GM12878 (cell line): ENCODE results near the gene NDOR1.

Source experiments
- EP300 ChIP-seq, 2 experiments: fragments of 150-350 bp in 1 of 2; IDR thresholded peaks; 2 replicates each; pipeline ENCODE4 v1.6.1; 2011 to 2012; ENCODE audit warnings: low read depth in 2 of 2, low read length in 2 of 2, borderline replicate concordance in 1 of 2, improper control_type of control experiment in 1 of 2, inconsistent platforms in 1 of 2; ENCODE audit not compliant: control insufficient read depth in 1 of 2
- EZH2 ChIP-seq: IDR thresholded peaks from 2 replicates; pipeline ENCODE4 v1.6.1; 2012; ENCODE audit warnings: low read depth, mild to moderate bottlenecking, control low read depth, inconsistent platforms, low read length, borderline replicate concordance; ENCODE audit not compliant: control insufficient read depth
- JUNB ChIP-seq: IDR thresholded peaks from 2 replicates; pipeline ENCODE4 v1.6.1; 2016; ENCODE audit warnings: antibody characterized with exemption, mild to moderate bottlenecking
- NFXL1 ChIP-seq: fragments of 450-650 bp; IDR thresholded peaks from 2 replicates; pipeline ENCODE4 v1.6.1; 2017; ENCODE audit warnings: antibody characterized with exemption, mild to moderate bottlenecking, borderline replicate concordance
- POLR2AphosphoS2 ChIP-seq: IDR thresholded peaks from 2 replicates; pipeline ENCODE4 v1.6.1; 2011; ENCODE audit warnings: low read depth, mild to moderate bottlenecking, low read length, improper control_type of control experiment, moderate library complexity
- POLR2AphosphoS5 ChIP-seq: IDR thresholded peaks from 2 replicates; pipeline ENCODE4 v1.6.1; 2011; ENCODE audit warnings: mild to moderate bottlenecking, low read length, inconsistent platforms
- TAF1 ChIP-seq: IDR thresholded peaks from 2 replicates; pipeline ENCODE4 v1.6.1; 2011; ENCODE audit warnings: mild to moderate bottlenecking, low read depth, low read length, borderline replicate concordance
- TF ChIP-seq, protein P1 (sequence below), 3 experiments: IDR thresholded peaks in 2 of 3; conservative IDR thresholded peaks in 1 of 3; 2 replicates each; pipeline ENCODE4 v1.5.1; 2011; ENCODE audit warnings: low read depth in 3 of 3, low read length in 3 of 3, mild to moderate bottlenecking in 3 of 3, control low read depth in 2 of 3, moderate library complexity in 2 of 3, inconsistent platforms in 1 of 3, mixed read lengths in 1 of 3; ENCODE audit not compliant: control insufficient read depth in 2 of 3, insufficient read depth in 1 of 3; ENCODE audit errors: extremely low read depth in 1 of 3
- TF ChIP-seq, protein P2 (sequence below): IDR thresholded peaks from 2 replicates; pipeline ENCODE4 v1.6.1; 2011; ENCODE audit warnings: borderline replicate concordance, low read depth, mild to moderate bottlenecking, moderate library complexity, mixed read lengths, low read length; ENCODE audit not compliant: insufficient read depth; ENCODE audit errors: extremely low read length
- TF ChIP-seq, protein P3 (sequence below): fragments of 450-650 bp; IDR thresholded peaks from 2 replicates; pipeline ENCODE4 v1.6.1; 2016; ENCODE audit warnings: mild to moderate bottlenecking, moderate library complexity, borderline replicate concordance

DNA sequence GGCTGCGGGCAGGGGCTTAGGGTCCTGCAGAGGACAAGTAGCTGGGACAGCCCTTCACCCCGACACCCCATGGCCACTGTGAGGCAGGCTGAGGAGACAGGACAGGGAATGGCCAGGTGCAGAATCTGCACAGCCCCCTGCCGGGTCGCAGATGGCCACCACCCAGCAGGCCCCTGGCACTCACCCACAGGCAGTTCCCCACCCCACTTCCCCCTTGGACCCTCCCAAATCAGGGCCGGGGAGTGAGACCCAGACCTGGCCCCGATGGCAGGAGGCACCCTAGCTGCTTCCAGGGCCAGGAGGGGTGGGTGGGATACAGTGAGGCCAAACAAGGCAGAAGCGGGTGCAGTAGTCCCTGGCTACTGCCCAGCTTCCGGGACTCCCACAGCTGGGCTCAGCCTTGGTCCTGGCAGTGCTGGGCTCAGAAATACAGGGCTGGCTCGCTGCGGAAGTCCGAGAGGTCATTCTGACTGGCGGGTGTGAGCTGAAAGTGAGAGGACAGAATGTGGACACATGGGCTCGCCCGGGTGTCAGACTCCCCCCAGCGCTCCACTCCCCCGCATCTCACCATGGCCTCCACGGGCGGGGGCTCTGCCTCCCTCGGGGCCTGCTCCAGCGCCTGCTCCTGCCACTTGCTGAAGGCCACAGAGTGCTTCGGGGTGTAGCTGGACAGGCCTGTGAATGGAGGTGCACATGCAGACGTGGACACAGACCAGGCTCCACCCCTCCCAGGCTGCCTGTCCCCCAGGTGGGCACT lies 13.6 kb upstream of the NDOR1 start:
- TF ChIP-seq, protein P1, sequence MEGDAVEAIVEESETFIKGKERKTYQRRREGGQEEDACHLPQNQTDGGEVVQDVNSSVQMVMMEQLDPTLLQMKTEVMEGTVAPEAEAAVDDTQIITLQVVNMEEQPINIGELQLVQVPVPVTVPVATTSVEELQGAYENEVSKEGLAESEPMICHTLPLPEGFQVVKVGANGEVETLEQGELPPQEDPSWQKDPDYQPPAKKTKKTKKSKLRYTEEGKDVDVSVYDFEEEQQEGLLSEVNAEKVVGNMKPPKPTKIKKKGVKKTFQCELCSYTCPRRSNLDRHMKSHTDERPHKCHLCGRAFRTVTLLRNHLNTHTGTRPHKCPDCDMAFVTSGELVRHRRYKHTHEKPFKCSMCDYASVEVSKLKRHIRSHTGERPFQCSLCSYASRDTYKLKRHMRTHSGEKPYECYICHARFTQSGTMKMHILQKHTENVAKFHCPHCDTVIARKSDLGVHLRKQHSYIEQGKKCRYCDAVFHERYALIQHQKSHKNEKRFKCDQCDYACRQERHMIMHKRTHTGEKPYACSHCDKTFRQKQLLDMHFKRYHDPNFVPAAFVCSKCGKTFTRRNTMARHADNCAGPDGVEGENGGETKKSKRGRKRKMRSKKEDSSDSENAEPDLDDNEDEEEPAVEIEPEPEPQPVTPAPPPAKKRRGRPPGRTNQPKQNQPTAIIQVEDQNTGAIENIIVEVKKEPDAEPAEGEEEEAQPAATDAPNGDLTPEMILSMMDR (IDR thresholded peaks at IDR 0.05 in 2 of 3, conservative IDR thresholded peaks at IDR 0.05 in 1 of 3; ENCODE audit: control insufficient read depth in 2 of 3, extremely low read depth in 1 of 3, insufficient read depth in 1 of 3, low read depth in 3 of 3, low read length in 3 of 3): no peak
- TF ChIP-seq TAF1 (no peak), NFXL1 (no peak), JUNB (no peak), EP300 (IDR thresholded peaks at IDR 0.05; ENCODE audit: borderline replicate concordance in 1 of 2, control insufficient read depth in 1 of 2, low read depth in 2 of 2, low read length in 2 of 2) (no peak), POLR2AphosphoS2 (no peak), EZH2 (no peak), POLR2AphosphoS5 (no peak)
- TF ChIP-seq, protein P2, sequence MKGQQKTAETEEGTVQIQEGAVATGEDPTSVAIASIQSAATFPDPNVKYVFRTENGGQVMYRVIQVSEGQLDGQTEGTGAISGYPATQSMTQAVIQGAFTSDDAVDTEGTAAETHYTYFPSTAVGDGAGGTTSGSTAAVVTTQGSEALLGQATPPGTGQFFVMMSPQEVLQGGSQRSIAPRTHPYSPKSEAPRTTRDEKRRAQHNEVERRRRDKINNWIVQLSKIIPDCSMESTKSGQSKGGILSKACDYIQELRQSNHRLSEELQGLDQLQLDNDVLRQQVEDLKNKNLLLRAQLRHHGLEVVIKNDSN: no peak
- TF ChIP-seq, protein P3, sequence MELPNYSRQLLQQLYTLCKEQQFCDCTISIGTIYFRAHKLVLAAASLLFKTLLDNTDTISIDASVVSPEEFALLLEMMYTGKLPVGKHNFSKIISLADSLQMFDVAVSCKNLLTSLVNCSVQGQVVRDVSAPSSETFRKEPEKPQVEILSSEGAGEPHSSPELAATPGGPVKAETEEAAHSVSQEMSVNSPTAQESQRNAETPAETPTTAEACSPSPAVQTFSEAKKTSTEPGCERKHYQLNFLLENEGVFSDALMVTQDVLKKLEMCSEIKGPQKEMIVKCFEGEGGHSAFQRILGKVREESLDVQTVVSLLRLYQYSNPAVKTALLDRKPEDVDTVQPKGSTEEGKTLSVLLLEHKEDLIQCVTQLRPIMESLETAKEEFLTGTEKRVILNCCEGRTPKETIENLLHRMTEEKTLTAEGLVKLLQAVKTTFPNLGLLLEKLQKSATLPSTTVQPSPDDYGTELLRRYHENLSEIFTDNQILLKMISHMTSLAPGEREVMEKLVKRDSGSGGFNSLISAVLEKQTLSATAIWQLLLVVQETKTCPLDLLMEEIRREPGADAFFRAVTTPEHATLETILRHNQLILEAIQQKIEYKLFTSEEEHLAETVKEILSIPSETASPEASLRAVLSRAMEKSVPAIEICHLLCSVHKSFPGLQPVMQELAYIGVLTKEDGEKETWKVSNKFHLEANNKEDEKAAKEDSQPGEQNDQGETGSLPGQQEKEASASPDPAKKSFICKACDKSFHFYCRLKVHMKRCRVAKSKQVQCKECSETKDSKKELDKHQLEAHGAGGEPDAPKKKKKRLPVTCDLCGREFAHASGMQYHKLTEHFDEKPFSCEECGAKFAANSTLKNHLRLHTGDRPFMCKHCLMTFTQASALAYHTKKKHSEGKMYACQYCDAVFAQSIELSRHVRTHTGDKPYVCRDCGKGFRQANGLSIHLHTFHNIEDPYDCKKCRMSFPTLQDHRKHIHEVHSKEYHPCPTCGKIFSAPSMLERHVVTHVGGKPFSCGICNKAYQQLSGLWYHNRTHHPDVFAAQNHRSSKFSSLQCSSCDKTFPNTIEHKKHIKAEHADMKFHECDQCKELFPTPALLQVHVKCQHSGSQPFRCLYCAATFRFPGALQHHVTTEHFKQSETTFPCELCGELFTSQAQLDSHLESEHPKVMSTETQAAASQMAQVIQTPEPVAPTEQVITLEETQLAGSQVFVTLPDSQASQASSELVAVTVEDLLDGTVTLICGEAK: no peak
